ENCODE data around the gene CHST11. TPM values are rescaled to one million over a fixed set of nuclear protein-coding genes. Genes with fewer than 3 reads are reported as not detected.

CHST11 gene
- polyA plus RNA-seq, 4 donors = 7.1 to 8.3 (median 7.7) TPM

GRCh38 chr12:104479123-104479662, 22.4 kb downstream of the CHST11 start:
- DNase-seq (ENCODE audit: low read depth in 4 of 4, low spot score in 3 of 4) = no peak

- DNase-seq (ENCODE audit: low read depth in 4 of 4, low spot score in 3 of 4) = no peak
Measured at GRCh38 chr12:104480012-104480411, 23.3 kb downstream of the CHST11 start.

GRCh38 chr12:104480826-104481440, 24.2 kb downstream of the CHST11 start:
- no peak for DNase-seq (ENCODE audit: low read depth in 4 of 4, low spot score in 3 of 4)

GRCh38 chr12:104482113-104482512, 25.4 kb downstream of the CHST11 start:
- DNase-seq (ENCODE audit: low read depth in 4 of 4, low spot score in 3 of 4) = no peak

GRCh38 chr12:104482748-104483147, 26.0 kb downstream of the CHST11 start:
- DNase-seq (ENCODE audit: low read depth in 4 of 4, low spot score in 3 of 4) = no peak

- no peak for DNase-seq (ENCODE audit: low read depth in 4 of 4, low spot score in 3 of 4)
Measured at GRCh38 chr12:104484079-104484478, 27.3 kb downstream of the CHST11 start.

GRCh38 chr12:104485651-104486362, 29.1 kb downstream of the CHST11 start:
- no peak for DNase-seq (ENCODE audit: low read depth in 4 of 4, low spot score in 3 of 4)

GRCh38 chr12:104486363-104486750, 29.6 kb downstream of the CHST11 start:
- no peak for DNase-seq (ENCODE audit: low read depth in 4 of 4, low spot score in 3 of 4)

GRCh38 chr12:104486943-104487819, 30.4 kb downstream of the CHST11 start:
- no peak for DNase-seq (ENCODE audit: low read depth in 4 of 4, low spot score in 3 of 4)

GRCh38 chr12:104488374-104488773, 31.6 kb downstream of the CHST11 start:
- DNase-seq (ENCODE audit: low read depth in 4 of 4, low spot score in 3 of 4) = no peak

- DNase-seq (ENCODE audit: low read depth in 4 of 4, low spot score in 3 of 4) = no peak
Measured at GRCh38 chr12:104490186-104490585, 33.4 kb downstream of the CHST11 start.

GRCh38 chr12:104490850-104491249, 34.1 kb downstream of the CHST11 start:
- no peak for DNase-seq (ENCODE audit: low read depth in 4 of 4, low spot score in 3 of 4)

GRCh38 chr12:104493496-104493895, 36.7 kb downstream of the CHST11 start:
- no peak for DNase-seq (ENCODE audit: low read depth in 4 of 4, low spot score in 3 of 4)

GRCh38 chr12:104494137-104494792, 37.5 kb downstream of the CHST11 start:
- DNase-seq (ENCODE audit: low read depth in 4 of 4, low spot score in 3 of 4) = no peak

- DNase-seq (ENCODE audit: low read depth in 4 of 4, low spot score in 3 of 4) = no peak
Measured at GRCh38 chr12:104494793-104495158, 38.0 kb downstream of the CHST11 start.

- DNase-seq (ENCODE audit: low read depth in 4 of 4, low spot score in 3 of 4) = no peak
Measured at GRCh38 chr12:104495786-104496185, 39.0 kb downstream of the CHST11 start.

GRCh38 chr12:104496336-104496735, 39.6 kb downstream of the CHST11 start:
- no peak for DNase-seq (ENCODE audit: low read depth in 4 of 4, low spot score in 3 of 4)

- no peak for DNase-seq (ENCODE audit: low read depth in 4 of 4, low spot score in 3 of 4)
Measured at GRCh38 chr12:104498211-104498801, 41.6 kb downstream of the CHST11 start.

GRCh38 chr12:104499668-104500332, 43.1 kb downstream of the CHST11 start:
- no peak for DNase-seq (ENCODE audit: low read depth in 4 of 4, low spot score in 3 of 4)

- DNase-seq (ENCODE audit: low read depth in 4 of 4, low spot score in 3 of 4) = no peak
Measured at GRCh38 chr12:104501115-104501514, 44.4 kb downstream of the CHST11 start.

Data from right renal pelvis (tissue), 4 donors.